ENCODE data around the gene SNRNP25.
A peak's percentile ranks its signal among the peaks of the same experiment; 100 is the strongest.

Gene SNRNP25

DNA sequence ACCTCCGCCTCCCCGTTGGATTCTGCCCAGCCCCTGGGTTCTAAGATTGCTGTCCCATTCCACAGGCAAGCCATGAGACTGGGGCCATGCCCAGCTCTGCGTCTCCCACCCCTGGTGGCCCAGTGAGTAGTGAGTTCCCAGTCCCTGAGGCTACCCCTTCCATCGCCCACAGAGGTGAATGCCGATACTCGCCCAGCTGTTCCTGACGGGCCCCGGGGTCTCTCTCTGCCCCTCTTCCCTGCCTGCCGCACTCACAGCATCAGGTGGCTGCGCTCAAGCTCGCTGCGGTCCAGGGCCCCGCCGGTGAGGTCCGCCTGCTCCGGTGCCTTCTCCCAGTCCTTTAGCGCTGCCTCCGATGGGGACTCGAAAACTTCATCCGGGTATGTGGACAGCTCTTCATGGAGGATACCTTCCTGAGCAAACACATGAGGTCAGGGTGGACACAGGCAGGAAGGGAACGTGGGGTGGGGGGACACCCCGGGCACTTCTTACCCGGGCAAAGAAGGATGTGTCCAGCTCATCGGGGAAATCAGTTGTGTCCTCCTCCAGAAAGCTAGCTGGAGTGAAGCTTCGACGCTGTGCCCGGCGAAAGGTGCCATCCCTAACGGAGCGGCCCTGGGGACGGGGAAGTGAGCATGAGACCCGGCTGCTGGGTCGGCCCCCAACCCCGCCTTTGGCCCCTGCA is 8.8 kb downstream of the SNRNP25 start:
- in situ Hi-C loops (cut with HindIII; ENCODE audit: low pct_unique_long_range_greater_than_20kb, low sequenced_read_pairs), result no loop called here
- no peak for DNase-seq (ENCODE audit: low read depth in 1 of 2, low spot score in 1 of 2)
- no peak for TF ChIP-seq JUND (IDR thresholded peaks at IDR 0.05; ENCODE audit: low read depth)

DNA sequence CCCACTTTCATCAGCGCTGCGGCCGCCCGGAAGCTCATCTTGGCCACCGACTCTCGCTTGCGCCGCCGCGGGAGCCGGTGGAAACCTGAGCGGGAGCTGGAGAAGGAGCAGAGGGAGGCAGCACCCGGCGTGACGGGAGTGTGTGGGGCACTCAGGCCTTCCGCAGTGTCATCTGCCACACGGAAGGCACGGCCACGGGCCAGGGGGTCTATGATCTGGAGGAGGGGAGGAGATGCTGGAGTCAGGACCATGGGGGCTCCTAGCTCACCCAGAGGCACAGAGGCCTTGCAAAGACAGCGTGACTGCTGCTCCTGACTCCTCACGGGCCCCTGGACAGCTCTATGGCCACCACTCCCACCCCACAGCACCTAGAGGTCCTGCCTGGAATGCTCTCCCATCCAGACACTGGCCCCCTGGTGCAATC is 9.4 kb downstream of the SNRNP25 start:
- TF ChIP-seq JUND (IDR thresholded peaks at IDR 0.05; ENCODE audit: low read depth), result no peak
- in situ Hi-C loops (cut with HindIII; ENCODE audit: low pct_unique_long_range_greater_than_20kb, low sequenced_read_pairs), result no loop called here
- no peak for DNase-seq (ENCODE audit: low read depth in 1 of 2, low spot score in 1 of 2)

DNA sequence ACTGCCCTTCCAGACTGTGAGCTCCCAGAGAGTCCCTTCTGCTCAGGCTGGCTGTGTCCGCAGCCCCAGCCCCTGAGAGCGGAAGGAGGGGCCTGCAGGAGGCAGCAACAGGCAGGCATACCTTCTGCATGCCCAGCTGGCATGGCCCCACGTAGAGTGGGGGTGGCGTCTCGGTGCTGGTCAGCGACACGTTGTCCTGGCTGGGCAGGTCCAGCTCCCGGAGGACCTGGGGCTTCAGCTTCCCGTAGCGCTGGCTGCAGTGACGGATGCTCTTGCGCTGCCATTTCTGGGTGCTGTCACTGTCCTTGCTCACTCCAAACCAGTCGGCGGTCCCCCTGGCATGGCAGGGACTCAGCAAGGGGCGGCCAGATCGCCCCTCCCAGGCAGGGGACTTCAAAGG is 9.8 kb downstream of the SNRNP25 start:
- TF ChIP-seq JUND (IDR thresholded peaks at IDR 0.05; ENCODE audit: low read depth), result no peak
- in situ Hi-C loops (cut with HindIII; ENCODE audit: low pct_unique_long_range_greater_than_20kb, low sequenced_read_pairs), result no loop called here
- DNase-seq (ENCODE audit: low read depth in 1 of 2, low spot score in 1 of 2), result no peak

GRCh38 chr16:63998-64913 is 10.6 kb downstream of the SNRNP25 start:
- DNase-seq (ENCODE audit: low read depth in 1 of 2, low spot score in 1 of 2), result peak in 1 of 2 experiments; percentile 88
- TF ChIP-seq JUND (IDR thresholded peaks at IDR 0.05; ENCODE audit: low read depth), result no peak
- in situ Hi-C loops (cut with HindIII; ENCODE audit: low pct_unique_long_range_greater_than_20kb, low sequenced_read_pairs), result no loop called here

GRCh38 chr16:64914-65255 is 11.3 kb downstream of the SNRNP25 start:
- in situ Hi-C loops (cut with HindIII; ENCODE audit: low pct_unique_long_range_greater_than_20kb, low sequenced_read_pairs), result no loop called here
- TF ChIP-seq JUND (IDR thresholded peaks at IDR 0.05; ENCODE audit: low read depth), result no peak
- DNase-seq (ENCODE audit: low read depth in 1 of 2, low spot score in 1 of 2), result no peak

- no peak for TF ChIP-seq JUND (IDR thresholded peaks at IDR 0.05; ENCODE audit: low read depth)
- DNase-seq (ENCODE audit: low read depth in 1 of 2, low spot score in 1 of 2), result peak; percentile 89
- in situ Hi-C loops (cut with HindIII; ENCODE audit: low pct_unique_long_range_greater_than_20kb, low sequenced_read_pairs), result no loop called here
These were observed 12.1 kb downstream of the SNRNP25 start for GRCh38 chr16:65745-66144.

GRCh38 chr16:66309-67182 is 12.9 kb downstream of the SNRNP25 start:
- TF ChIP-seq JUND (IDR thresholded peaks at IDR 0.05; ENCODE audit: low read depth), result no peak
- in situ Hi-C loops (cut with HindIII; ENCODE audit: low pct_unique_long_range_greater_than_20kb, low sequenced_read_pairs), result no loop called here
- no peak for DNase-seq (ENCODE audit: low read depth in 1 of 2, low spot score in 1 of 2)

DNA sequence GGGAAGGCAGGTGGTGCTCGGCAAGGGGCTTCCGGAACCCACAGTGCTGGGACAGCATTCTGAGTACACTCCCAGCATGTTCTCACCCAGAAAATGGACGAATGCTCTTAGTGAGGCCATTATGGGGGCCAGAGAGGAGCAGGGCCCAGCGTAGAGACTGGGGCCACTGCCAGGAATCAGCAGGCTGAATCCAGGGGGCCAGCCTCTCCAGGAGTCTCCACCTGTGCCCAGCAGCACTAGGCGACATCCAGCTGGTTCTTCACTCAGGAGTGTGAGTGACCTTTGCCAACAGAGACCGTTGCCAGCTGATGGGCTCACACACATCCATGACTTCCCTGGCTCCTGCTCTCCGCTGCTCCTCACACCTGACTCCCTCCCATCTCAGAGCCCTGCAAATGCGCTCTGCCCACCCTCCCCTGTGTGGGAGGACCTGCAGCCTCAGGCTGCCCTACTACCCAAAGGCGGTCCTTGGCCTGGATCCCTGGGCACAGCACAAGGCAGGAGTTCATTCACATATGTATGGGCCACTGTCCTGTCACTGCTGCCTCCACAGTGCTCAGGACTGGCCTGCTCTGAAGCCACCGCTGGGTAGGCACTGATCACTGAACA is 13.7 kb downstream of the SNRNP25 start:
- no peak for DNase-seq (ENCODE audit: low read depth in 1 of 2, low spot score in 1 of 2)
- TF ChIP-seq JUND (IDR thresholded peaks at IDR 0.05; ENCODE audit: low read depth), result no peak
- in situ Hi-C loops (cut with HindIII; ENCODE audit: low pct_unique_long_range_greater_than_20kb, low sequenced_read_pairs), result no loop called here

DNA sequence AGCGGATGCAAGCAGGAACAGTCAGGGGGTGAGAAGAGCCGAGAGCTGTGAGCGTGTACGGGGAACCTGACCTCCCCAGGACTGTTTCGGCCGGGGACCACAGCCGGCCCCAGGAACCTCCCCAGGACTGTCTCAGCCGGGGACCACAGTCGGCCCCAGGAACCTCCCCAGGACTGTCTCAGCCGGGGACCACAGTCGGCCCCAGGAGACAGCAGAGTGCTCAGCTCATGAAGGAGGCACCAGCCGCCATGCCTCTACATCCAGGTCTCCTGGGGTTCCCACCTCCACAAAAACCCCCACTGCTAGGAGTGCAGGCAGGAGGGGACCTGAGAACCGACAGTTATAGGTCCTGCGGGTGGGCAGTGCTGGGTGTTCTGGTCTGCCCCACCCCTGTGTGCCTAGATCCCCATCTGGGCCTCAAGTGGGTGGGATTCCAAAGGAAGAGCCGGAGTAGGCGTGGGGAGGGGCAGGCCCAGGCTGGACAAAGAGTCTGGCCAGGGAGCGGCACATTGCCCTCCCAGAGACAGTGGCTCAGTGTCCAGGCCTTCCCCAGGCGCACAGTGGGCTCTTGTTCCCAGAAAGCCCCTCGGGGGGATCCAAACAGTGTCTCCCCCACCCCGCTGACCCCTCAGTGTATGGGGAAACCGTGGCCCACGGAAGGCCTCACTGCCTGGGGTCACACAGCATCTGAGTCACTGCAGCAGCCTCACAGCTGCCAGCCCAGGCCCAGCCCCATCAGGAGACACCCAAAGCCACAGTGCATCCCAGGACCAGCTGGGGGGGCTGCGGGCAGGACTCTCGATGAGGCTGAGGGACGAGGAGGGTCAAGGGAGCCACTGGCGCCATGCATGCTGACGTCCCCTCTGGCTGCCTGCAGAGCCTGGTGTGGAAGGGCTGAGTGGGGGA is 14.5 kb downstream of the SNRNP25 start:
- TF ChIP-seq JUND (IDR thresholded peaks at IDR 0.05; ENCODE audit: low read depth), result no peak
- in situ Hi-C loops (cut with HindIII; ENCODE audit: low pct_unique_long_range_greater_than_20kb, low sequenced_read_pairs), result no loop called here
- DNase-seq (ENCODE audit: low read depth in 1 of 2, low spot score in 1 of 2), result no peak

DNA sequence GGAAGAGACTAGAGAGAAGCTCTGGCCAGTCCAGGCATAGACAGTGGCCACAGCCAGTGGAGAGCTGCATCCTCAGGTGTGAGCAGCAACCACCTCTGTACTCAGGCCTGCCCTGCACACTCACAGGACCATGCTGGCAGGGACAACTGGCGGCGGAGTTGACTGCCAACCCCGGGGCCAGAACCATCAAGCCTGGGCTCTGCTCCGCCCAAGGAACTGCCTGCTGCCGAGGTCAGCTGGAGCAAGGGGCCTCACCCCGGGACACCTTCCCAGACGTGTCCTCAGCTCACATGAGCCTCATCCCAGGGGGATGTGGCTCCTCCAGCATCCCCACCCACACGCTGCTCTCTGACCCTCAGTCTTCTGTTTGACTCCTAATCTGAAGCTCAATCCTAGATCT is 15.6 kb downstream of the SNRNP25 start:
- no peak for DNase-seq (ENCODE audit: low read depth in 1 of 2, low spot score in 1 of 2)
- in situ Hi-C loops (cut with HindIII; ENCODE audit: low pct_unique_long_range_greater_than_20kb, low sequenced_read_pairs), result no loop called here
- TF ChIP-seq JUND (IDR thresholded peaks at IDR 0.05; ENCODE audit: low read depth), result no peak

- in situ Hi-C loops (cut with HindIII; ENCODE audit: low pct_unique_long_range_greater_than_20kb, low sequenced_read_pairs), result no loop called here
- DNase-seq (ENCODE audit: low read depth in 1 of 2, low spot score in 1 of 2), result no peak
- TF ChIP-seq JUND (IDR thresholded peaks at IDR 0.05; ENCODE audit: low read depth), result no peak
These were observed 17.5 kb downstream of the SNRNP25 start for GRCh38 chr16:71210-71539.
